ENCODE measurements around the gene NES.
A peak's percentile ranks its signal among the peaks of the same experiment; 100 is the strongest.

NES gene

DNA sequence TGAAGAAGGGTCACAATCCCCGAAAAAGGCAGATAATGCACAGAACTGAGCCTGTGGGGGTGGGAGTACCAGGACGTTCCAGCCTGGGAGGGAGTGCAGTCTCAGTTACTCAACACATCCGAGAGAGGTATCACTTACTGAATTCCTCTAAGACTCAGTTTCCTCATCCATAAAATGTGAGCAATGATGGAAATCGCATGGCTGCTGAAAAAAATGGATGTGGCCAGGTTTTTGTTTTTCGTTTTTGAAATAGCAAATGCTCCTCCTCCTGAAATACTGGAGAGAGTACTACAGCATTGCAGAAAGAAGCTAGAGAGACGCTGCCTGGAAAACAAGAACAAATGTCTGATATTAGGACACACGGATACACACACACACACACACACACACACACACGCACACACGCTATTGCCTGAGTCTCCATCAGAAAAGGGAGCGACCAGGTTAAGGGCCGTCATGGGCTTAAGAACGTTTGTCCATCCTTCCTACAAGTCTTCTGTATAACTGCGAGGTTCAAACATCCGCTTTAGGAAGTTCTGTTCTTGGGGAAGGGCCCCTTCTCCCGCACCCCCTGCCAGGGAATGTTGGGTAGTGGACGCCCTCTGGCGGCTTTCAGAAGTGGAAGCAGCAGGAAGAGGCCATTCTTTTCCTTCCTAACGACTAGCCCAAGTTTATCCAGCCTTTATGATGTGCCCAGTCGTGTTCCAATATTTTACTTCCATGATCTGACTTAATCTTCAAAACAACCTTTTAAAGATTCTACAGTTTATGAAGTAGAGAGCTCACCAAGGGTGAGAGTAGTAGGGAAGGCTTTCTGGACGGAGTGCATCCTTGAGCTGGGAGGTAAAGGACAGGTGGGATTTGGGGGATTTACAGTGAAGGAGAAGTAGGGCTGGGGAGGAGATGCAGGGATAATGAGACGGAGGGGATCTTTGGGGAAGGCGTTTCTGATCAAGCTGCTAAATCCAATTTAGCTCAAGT is 699 bp upstream of the NES start:
- Histone ChIP-seq H2BK12ac (ENCODE audit: low read length) (no peak overlapping the region), H2BK15ac (ENCODE audit: low read length) (no peak overlapping the region), H3K27ac (replicated peaks; ENCODE audit: low read length) (peak overlapping the region; percentile 58), H4K91ac (ENCODE audit: low read depth, low read length, poor library complexity) (no peak overlapping the region), H3K23ac (ENCODE audit: low read depth, low read length, poor library complexity) (no peak overlapping the region), H3K9me3 (replicated peaks in 1 of 2; ENCODE audit: control insufficient read depth in 2 of 2, insufficient read depth in 1 of 2, low read depth in 1 of 2, low read length in 2 of 2) (no peaks in the 10 kb centered on the region), H2AK5ac (ENCODE audit: low read depth, low read length) (no peak overlapping the region), H3K4ac (ENCODE audit: low read length) (no peak overlapping the region), H3K9ac (ENCODE audit: low read depth, low read length, poor library complexity) (no peak overlapping the region), H2BK120ac (ENCODE audit: low read depth, low read length) (no peak overlapping the region), H3K36me3 (replicated peaks in 1 of 2; ENCODE audit: control insufficient read depth in 2 of 2, insufficient read depth in 2 of 2, low read length in 2 of 2) (peaks cover 14 to 26% of the 10 kb centered on the region in 2 donors), H3K4me2 (ENCODE audit: insufficient read depth, low read length, poor library complexity, severe bottlenecking) (no peak overlapping the region), H3K18ac (ENCODE audit: low read length) (peak overlapping the region; percentile 61), H3K79me1 (ENCODE audit: low read depth, low read length) (peaks cover 12% of the 10 kb centered on the region), H2BK5ac (ENCODE audit: low read length) (peak overlapping the region; percentile 100), H3K27me3 (ENCODE audit: control insufficient read depth in 3 of 3, insufficient read depth in 3 of 3, low read depth in 1 of 3, low read length in 3 of 3) (peaks cover 0 to 42% (median 0%) of the 10 kb centered on the region in 3 experiments), H3K4me3 (ENCODE audit: low read length in 2 of 2) (peak overlapping the region; percentile 66 to 83), H3K14ac (ENCODE audit: low read length) (no peak overlapping the region), H3K4me1 (ENCODE audit: control insufficient read depth in 2 of 2, insufficient read depth in 1 of 2, low read depth in 1 of 2, low read length in 2 of 2) (peaks cover 23 to 30% of the 10 kb centered on the region in 2 donors), H4K8ac (ENCODE audit: low read depth, low read length) (no peak overlapping the region), H2AFZ (ENCODE audit: low read length) (peak overlapping the region; percentile 65)
- DNase-seq (ENCODE audit: low spot score), result peak; percentile 86
- no CpG with 5 or more reads among the region's 22 CpGs for WGBS, 2 donors (ENCODE audit: extremely low coverage in 2 of 2, insufficient read length in 2 of 2, insufficient replicate concordance in 1 of 2)

DNA sequence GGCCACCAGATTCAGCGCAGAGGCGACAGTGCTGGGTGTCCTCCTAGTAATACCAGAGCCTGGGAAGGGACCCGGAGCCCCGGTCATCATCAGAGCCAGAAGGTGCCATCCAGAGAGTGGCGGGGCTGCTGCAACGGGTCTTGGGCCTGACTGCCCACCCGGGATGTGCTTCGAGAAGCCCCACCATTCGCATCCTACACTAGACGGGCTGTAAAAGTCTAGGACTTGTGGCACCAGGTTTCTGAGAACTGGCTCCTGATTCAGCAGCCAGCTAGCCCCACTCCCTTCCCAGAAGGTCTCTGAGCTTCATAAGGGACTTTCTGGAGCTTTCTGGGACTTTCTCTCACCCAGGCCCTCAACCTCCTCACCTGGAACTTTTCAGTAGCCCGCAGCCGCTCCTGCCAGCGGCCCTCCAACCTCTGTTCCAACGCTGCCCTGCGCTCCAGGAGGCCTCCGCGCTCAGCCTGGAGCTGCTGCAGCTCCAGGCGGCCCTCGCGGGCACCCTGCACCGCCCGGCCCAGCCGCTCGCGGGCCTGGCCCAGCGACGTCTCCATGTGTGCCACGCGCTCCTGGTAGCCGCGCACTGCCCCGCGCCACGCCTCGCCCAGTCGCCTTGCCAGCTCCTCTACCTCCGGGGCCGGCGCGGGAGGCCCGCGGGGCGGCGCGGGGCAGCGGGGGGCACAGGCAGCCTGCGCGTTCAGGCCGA is 940 bp downstream of the NES start:
- H3K27me3 ChIP-seq (ENCODE audit: control insufficient read depth in 3 of 3, insufficient read depth in 3 of 3, low read depth in 1 of 3, low read length in 3 of 3), result peaks cover 0 to 29% (median 0%) of the 10 kb centered on the region in 3 experiments
- peak overlapping the region; percentile 100 for H3K18ac ChIP-seq (ENCODE audit: low read length)
- H2BK120ac ChIP-seq (ENCODE audit: low read depth, low read length), result peak overlapping the region; percentile 97
- H2AFZ ChIP-seq (ENCODE audit: low read length), result no peak overlapping the region
- peak overlapping the region; percentile 92 for H3K14ac ChIP-seq (ENCODE audit: low read length)
- peaks cover 2 to 10% of the 10 kb centered on the region in 2 donors for H3K9me3 ChIP-seq (replicated peaks in 1 of 2; ENCODE audit: control insufficient read depth in 2 of 2, insufficient read depth in 1 of 2, low read depth in 1 of 2, low read length in 2 of 2)
- H3K27ac ChIP-seq (replicated peaks; ENCODE audit: low read length), result peak overlapping the region; percentile 100
- H3K36me3 ChIP-seq (replicated peaks in 1 of 2; ENCODE audit: control insufficient read depth in 2 of 2, insufficient read depth in 2 of 2, low read length in 2 of 2), result peaks cover 27 to 42% of the 10 kb centered on the region in 2 donors
- H2BK5ac ChIP-seq (ENCODE audit: low read length), result peak overlapping the region; percentile 100
- H3K79me1 ChIP-seq (ENCODE audit: low read depth, low read length), result peaks cover 17% of the 10 kb centered on the region
- peak overlapping the region; percentile 99 for H3K9ac ChIP-seq (ENCODE audit: low read depth, low read length, poor library complexity)
- H2BK15ac ChIP-seq (ENCODE audit: low read length), result peak overlapping the region; percentile 78
- no peak for DNase-seq (ENCODE audit: low spot score)
- WGBS, 2 donors (ENCODE audit: extremely low coverage in 2 of 2, insufficient read length in 2 of 2, insufficient replicate concordance in 1 of 2), result no CpG with 5 or more reads among the region's 49 CpGs
- no peak overlapping the region for H4K8ac ChIP-seq (ENCODE audit: low read depth, low read length)
- H3K4me1 ChIP-seq (ENCODE audit: control insufficient read depth in 2 of 2, insufficient read depth in 1 of 2, low read depth in 1 of 2, low read length in 2 of 2), result peaks cover 27 to 38% of the 10 kb centered on the region in 2 donors
- peak overlapping the region; percentile 70 for H3K4ac ChIP-seq (ENCODE audit: low read length)
- peak overlapping the region; percentile 83 to 99 for H3K4me3 ChIP-seq (ENCODE audit: low read length in 2 of 2)
- H2BK12ac ChIP-seq (ENCODE audit: low read length), result peak overlapping the region; percentile 80
- H3K4me2 ChIP-seq (ENCODE audit: insufficient read depth, low read length, poor library complexity, severe bottlenecking), result peak overlapping the region; percentile 96
- peak overlapping the region; percentile 89 for H3K23ac ChIP-seq (ENCODE audit: low read depth, low read length, poor library complexity)
- peak overlapping the region; percentile 100 for H2AK5ac ChIP-seq (ENCODE audit: low read depth, low read length)
- H4K91ac ChIP-seq (ENCODE audit: low read depth, low read length, poor library complexity), result peak overlapping the region; percentile 59

DNA sequence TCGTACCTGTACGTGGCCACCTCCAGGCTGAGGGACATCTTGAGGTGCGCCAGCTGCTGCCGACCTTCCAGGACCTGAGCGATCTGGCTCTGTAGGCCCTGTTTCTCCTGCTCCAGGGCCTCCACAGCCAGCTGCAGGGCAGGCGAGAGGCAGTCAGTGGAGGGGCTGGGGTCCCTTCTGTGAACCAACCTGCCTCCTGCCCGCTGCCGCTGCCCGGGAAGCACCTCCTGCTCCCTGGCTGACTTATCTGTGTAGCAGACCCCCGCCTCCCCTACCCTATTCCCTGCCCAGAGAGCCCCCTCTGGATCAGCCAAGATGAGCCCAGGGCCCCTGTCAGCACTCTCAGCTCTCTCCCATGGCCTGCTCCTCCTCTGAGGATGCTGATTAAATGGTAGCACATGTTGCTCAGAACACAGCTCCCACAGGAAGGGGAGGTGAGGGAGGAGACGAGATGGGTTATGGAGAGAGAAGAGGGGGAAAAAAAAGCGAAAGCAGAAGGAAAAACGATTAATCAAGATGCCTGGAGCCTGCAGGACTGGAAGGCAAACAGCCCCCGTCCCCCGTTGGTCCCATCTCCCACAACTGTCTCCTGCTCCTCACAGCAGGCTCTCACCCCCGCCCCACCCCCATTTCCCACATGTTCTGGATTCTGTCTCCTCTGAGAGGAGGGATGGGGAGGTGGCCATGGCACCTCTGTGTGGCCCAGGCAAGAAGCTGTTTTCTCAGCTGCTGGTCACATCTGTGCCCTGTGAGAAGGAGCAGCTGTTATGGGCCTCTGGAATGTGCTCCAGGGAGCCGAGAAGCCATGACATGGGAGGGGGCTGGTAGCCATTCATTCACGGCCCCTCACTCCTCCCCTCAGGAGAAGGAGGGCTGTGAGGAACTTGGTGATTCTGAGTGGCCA is 1.7 kb downstream of the NES start:
- Histone ChIP-seq H2BK120ac (ENCODE audit: low read depth, low read length) (peak overlapping the region; percentile 64), H2BK5ac (ENCODE audit: low read length) (peak overlapping the region; percentile 100), H3K27ac (replicated peaks; ENCODE audit: low read length) (peak overlapping the region; percentile 100), H3K9ac (ENCODE audit: low read depth, low read length, poor library complexity) (peak overlapping the region; percentile 99), H3K9me3 (replicated peaks in 1 of 2; ENCODE audit: control insufficient read depth in 2 of 2, insufficient read depth in 1 of 2, low read depth in 1 of 2, low read length in 2 of 2) (peaks cover 2 to 10% of the 10 kb centered on the region in 2 donors), H2BK12ac (ENCODE audit: low read length) (peak overlapping the region; percentile 100), H3K4me3 (ENCODE audit: low read length in 2 of 2) (peak overlapping the region; percentile 83 to 99), H3K14ac (ENCODE audit: low read length) (peak overlapping the region; percentile 97), H2AK5ac (ENCODE audit: low read depth, low read length) (peak overlapping the region; percentile 98), H3K4me2 (ENCODE audit: insufficient read depth, low read length, poor library complexity, severe bottlenecking) (peak overlapping the region; percentile 96), H2BK15ac (ENCODE audit: low read length) (peak overlapping the region; percentile 94), H3K27me3 (ENCODE audit: control insufficient read depth in 3 of 3, insufficient read depth in 3 of 3, low read depth in 1 of 3, low read length in 3 of 3) (peaks cover 0 to 21% (median 0%) of the 10 kb centered on the region in 3 experiments), H3K4me1 (ENCODE audit: control insufficient read depth in 2 of 2, insufficient read depth in 1 of 2, low read depth in 1 of 2, low read length in 2 of 2) (peaks cover 32 to 44% of the 10 kb centered on the region in 2 donors), H4K8ac (ENCODE audit: low read depth, low read length) (no peak overlapping the region), H3K18ac (ENCODE audit: low read length) (peak overlapping the region; percentile 100), H3K79me1 (ENCODE audit: low read depth, low read length) (peaks cover 15% of the 10 kb centered on the region), H2AFZ (ENCODE audit: low read length) (no peak overlapping the region), H4K91ac (ENCODE audit: low read depth, low read length, poor library complexity) (peak overlapping the region; percentile 76), H3K36me3 (replicated peaks in 1 of 2; ENCODE audit: control insufficient read depth in 2 of 2, insufficient read depth in 2 of 2, low read length in 2 of 2) (peaks cover 31 to 47% of the 10 kb centered on the region in 2 donors), H3K4ac (ENCODE audit: low read length) (peak overlapping the region; percentile 93), H3K23ac (ENCODE audit: low read depth, low read length, poor library complexity) (peak overlapping the region; percentile 97)
- WGBS, 2 donors (ENCODE audit: extremely low coverage in 2 of 2, insufficient read length in 2 of 2, insufficient replicate concordance in 1 of 2), result no CpG with 5 or more reads among the region's 18 CpGs
- DNase-seq (ENCODE audit: low spot score), result no peak

All from neuronal stem cell (in vitro differentiated cells).